ENCODE results near the gene PCDHGA9.
"Not testable (repeated sequence)": the region's sequence is repeated elsewhere in the genome, so short reads cannot be mapped to it uniquely, and the experiment has no call there.

Gene PCDHGA9

GRCh38 chr5:141402553-141403243, at the start of gene PCDHGA9:
Gene PCDHGA9, plus strand, starts transcription at chr5:141402778. Its CDS starts 175 bp downstream, at chr5:141402953.
- in situ Hi-C loops (cut with MboI; ENCODE audit: low sequenced_read_pairs), result no loop called here

DNA sequence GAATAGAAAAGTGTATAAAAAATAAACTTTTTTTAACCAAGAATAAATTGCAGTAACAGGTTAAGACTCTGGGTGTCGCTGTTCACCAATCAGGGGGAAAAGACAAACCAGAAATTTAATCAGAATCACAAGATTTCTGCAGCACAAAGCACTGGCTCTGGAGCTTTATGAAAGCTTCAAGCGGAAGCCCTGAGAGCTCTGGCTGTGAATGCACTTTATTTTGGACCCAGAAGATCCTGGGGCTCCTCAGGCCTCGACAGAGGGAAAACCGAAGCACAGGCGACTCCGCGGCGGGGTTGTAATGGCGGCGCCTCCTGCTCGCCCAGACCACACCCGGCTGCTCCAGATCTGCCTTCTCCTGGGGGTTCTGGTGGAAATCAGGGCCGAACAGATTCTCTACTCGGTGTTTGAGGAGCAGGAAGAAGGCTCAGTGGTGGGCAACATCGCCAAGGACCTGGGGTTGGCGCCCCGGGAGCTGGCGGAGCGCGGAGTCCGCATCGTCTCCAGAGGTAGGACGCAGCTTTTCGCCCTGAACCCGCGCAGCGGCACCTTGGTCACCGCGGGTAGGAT, 47.6 kb upstream of the PCDHGA9 start, which contains the start of gene PCDHGA4:
TSS of gene PCDHGA4 (plus strand) at position 122 of the 570 bp plus-strand sequence. CDS start at position 209, 87 bp downstream.
- in situ Hi-C loops (cut with MboI; ENCODE audit: low sequenced_read_pairs), result no loop called here

- in situ Hi-C loops (cut with MboI; ENCODE audit: low sequenced_read_pairs), result no loop called here
Observed at GRCh38 chr5:141355641-141356040, 46.9 kb upstream of the PCDHGA9 start.

GRCh38 chr5:141356133-141356532, 46.4 kb upstream of the PCDHGA9 start:
- in situ Hi-C loops (cut with MboI; ENCODE audit: low sequenced_read_pairs), result no loop called here

DNA sequence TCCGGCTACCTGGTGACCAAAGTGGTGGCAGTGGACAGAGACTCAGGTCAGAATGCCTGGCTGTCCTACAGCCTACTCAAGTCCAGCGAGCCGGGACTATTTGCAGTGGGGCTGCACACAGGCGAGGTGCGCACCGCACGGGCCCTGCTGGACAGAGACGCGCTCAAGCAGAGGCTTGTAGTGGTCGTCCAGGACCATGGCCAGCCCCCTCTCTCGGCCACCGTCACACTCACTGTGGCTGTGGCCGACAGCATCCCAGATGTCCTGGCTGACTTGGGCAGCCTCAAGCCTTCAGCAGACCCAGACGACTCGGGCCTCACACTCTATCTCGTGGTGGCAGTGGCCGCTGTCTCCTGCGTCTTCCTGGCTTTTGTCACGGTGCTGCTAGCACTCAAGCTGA, 45.6 kb upstream of the PCDHGA9 start:
- in situ Hi-C loops (cut with MboI; ENCODE audit: low sequenced_read_pairs), result no loop called here

DNA sequence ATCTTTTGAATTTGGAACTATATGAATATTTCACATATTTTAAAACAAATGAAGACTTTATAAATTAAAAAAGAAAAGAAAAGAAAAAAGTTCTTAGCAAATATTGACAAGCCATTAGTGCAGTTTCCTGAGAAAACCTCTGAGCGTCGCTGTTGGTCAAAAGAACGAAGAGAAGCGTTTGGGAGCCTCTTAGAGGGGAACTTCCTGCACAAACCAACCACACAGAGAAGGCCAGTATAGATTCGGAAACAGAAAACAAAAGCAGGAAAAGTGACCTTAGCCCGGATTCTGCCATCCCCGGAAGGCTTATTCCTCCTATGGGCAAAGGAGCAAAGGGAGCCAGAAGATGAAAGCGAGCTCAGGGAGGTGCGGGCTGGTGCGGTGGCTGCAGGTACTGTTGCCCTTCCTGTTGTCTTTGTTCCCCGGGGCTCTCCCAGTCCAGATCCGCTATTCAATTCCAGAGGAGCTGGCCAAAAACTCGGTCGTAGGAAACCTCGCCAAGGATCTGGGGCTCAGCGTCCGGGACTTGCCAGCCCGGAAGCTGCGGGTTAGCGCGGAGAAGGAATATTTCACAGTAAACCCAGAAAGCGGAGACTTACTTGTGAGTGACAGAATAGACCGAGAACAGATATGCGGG, 42.7 kb upstream of the PCDHGA9 start, which contains the start of gene PCDHGB2:
TSS of gene PCDHGB2 (plus strand) at position 205 of the 637 bp plus-strand sequence. CDS start at position 347, 142 bp downstream.
- in situ Hi-C loops (cut with MboI; ENCODE audit: low sequenced_read_pairs), result no loop called here

GRCh38 chr5:141360685-141361084, 41.9 kb upstream of the PCDHGA9 start:
- in situ Hi-C loops (cut with MboI; ENCODE audit: low sequenced_read_pairs), result no loop called here

- in situ Hi-C loops (cut with MboI; ENCODE audit: low sequenced_read_pairs), result no loop called here
Observed at GRCh38 chr5:141362719-141363118, 39.9 kb upstream of the PCDHGA9 start.

GRCh38 chr5:141363952-141364660, 38.5 kb upstream of the PCDHGA9 start, which contains the start of gene PCDHGA5:
Gene PCDHGA5, plus strand, starts transcription at chr5:141364162. Its CDS starts 169 bp downstream, at chr5:141364331.
- in situ Hi-C loops (cut with MboI; ENCODE audit: low sequenced_read_pairs), result no loop called here

GRCh38 chr5:141366016-141366896, 36.3 kb upstream of the PCDHGA9 start:
- in situ Hi-C loops (cut with MboI; ENCODE audit: low sequenced_read_pairs), result no loop called here

DNA sequence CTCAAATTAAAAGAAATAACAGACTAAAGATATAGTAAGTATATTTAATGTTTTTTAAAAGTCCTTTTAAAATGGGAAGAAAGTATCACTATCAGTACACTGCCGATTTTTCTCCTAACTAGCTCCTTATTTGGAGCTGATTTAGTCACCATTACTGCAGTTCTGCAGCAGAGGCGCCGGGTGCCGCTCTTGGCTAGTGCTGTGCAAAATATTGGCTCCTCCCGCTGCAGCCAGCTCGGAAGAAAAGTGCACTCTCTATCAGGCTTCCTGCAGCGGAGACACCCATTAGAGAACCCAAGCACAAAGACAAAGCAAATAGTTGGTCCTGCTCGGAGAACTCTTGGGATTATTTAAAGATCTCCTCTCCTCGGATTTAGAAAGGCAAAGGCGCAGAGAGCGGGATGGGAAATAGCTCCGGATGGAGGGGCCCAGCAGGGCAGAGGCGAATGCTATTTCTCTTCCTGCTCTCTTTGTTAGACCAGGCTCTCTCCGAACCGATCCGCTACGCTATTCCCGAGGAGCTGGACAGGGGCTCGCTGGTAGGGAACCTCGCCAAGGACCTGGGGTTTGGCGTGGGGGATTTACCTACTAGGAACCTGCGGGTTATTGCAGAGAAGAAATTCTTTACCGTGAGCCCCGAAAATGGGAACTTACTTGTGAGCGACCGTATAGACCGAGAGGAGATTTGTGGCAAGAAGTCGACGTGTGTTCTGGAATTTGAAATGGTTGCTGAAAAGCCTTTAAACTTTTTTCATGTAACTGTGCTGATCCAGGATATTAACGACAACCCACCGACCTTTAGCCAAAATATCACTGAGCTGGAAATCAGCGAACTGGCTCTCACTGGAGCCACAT, 32.4 kb upstream of the PCDHGA9 start, which contains the start of gene PCDHGB3:
TSS of gene PCDHGB3 (plus strand) at position 249 of the 855 bp plus-strand sequence. CDS start at position 402, 153 bp downstream.
- in situ Hi-C loops (cut with MboI; ENCODE audit: low sequenced_read_pairs), result no loop called here

DNA sequence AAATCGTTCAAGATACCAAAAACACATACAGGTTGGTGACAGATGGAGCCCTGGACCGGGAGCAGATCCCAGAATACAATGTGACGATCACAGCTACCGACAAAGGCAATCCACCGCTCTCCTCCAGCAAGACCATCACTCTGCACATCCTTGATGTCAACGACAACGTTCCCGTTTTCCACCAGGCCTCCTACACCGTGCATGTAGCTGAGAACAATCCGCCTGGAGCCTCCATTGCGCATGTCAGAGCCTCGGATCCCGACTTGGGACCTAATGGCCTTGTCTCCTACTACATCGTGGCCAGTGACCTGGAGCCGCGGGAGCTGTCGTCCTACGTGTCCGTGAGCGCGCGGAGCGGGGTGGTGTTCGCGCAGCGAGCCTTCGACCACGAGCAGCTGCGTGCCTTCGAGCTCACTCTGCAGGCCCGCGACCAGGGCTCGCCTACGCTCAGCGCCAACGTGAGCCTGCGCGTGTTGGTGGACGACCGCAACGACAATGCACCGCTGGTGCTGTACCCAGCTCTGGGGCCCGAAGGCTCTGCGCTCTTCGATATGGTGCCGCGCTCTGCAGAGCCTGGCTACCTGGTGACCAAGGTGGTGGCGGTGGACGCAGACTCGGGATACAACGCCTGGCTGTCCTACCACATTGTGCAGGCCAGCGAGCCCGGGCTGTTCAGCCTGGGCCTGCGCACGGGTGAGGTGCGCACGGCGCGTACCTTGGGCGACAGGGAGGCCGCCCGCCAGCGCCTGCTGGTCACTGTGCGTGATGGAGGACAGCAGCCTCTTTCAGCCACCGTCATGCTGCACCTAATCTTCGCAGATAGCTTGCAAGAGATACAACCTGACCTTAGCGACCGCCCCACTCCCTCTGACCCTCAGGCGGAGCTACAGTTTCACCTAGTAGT, 30.8 kb upstream of the PCDHGA9 start:
- in situ Hi-C loops (cut with MboI; ENCODE audit: low sequenced_read_pairs), result no loop called here

DNA sequence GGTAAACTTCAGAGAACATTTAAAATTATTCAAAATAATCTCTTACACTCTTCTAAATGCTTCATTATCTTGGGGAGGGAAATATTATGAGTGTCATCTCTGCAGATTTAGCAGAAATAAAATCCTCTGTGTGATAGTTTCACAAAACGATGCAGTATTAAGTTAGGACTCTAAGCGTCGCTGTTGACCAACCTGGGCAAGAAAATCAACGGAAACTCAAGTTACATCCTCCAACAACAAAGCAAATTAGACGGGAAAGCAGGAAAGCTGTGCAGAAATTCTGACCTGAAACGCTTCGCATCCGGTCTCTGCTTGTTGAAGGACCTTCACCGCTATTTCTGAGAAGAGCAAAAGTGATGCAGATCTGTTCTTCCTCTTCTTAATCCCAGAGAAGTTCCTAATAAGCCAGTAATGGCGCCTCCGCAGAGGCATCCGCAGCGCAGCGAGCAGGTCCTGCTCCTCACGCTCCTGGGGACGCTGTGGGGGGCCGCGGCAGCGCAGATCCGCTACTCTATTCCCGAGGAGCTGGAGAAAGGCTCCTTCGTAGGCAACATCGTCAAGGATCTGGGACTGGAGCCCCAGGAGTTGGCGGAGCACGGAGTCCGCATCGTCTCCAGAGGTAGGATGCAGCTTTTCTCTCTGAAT, 28.8 kb upstream of the PCDHGA9 start, which contains the start of gene PCDHGA6:
TSS of gene PCDHGA6 (plus strand) at position 219 of the 645 bp plus-strand sequence. CDS start at position 412, 193 bp downstream.
- in situ Hi-C loops (cut with MboI; ENCODE audit: low sequenced_read_pairs), result no loop called here

GRCh38 chr5:141374627-141375026, 28.0 kb upstream of the PCDHGA9 start:
- in situ Hi-C loops (cut with MboI; ENCODE audit: low sequenced_read_pairs), result no loop called here

DNA sequence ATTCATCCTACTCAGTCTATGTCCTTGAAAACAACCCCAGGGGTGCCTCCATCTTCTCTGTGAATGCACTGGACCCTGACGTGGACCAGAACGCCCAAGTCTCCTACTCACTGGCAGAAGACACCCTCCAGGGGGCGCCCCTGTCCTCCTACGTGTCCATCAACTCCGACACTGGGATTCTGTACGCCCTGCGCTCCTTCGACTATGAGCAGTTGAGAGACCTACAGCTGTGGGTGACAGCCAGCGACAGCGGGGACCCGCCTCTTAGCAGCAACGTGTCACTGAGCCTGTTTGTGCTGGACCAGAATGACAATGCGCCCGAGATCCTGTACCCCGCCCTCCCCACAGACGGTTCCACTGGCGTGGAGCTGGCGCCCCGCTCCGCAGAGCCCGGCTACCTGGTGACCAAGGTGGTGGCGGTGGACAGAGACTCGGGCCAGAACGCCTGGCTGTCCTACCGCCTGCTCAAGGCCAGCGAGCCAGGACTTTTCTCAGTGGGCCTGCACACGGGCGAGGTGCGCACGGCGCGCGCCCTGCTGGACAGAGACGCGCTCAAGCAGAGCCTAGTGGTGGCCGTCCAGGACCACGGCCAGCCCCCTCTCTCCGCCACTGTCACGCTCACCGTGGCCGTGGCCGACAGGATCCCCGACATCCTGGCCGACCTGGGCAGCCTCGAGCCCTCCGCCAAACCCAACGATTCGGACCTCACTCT, 27.0 kb upstream of the PCDHGA9 start:
- in situ Hi-C loops (cut with MboI; ENCODE audit: low sequenced_read_pairs), result not testable (repeated sequence)

DNA sequence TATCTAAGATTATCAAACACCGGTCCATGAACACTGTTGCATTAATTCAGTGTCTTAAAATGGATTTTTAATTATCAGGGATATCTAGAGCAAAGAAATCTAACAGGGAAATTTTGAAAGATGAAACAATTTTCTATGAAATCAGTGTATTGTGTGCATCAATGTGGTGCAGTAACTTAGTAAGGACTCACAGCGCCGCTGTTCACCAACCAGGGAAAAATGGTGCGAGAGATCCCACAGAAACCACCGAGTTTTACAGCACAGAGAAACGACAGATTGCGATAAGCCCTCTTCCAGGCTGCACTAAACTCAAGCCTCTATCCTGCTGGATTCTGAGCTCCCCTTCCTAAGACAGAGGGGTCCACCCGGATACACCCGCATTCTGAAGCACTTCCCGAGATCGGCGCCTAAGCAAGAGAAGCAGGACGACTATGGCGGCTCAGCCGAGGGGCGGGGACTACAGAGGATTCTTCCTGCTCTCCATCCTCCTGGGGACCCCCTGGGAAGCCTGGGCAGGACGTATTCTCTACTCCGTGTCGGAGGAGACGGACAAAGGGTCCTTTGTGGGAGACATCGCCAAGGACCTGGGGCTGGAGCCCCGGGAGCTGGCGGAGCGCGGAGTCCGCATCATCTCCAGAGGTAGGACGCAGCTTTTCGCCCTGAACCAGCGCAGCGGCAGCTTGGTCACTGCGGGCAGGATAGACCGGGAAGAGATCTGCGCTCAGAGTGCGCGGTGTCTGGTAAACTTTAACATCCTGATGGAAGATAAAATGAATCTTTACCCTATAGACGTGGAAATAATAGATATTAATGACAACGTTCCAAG, 19.9 kb upstream of the PCDHGA9 start, which contains the start of gene PCDHGA7:
TSS of gene PCDHGA7 (plus strand) at position 274 of the 826 bp plus-strand sequence. CDS start at position 432, 158 bp downstream.
- in situ Hi-C loops (cut with MboI; ENCODE audit: low sequenced_read_pairs), result no loop called here

Measured in HL-60/S4 treated with retinoic acid at 250 ng/mL for 4 days and 3 days (cell line).